Ovary (tissue), 9 donors: ENCODE measurements around the gene STMN3. TPM values are rescaled to one million over a fixed set of nuclear protein-coding genes. Genes with fewer than 3 reads are reported as not detected.

ENCODE experiments used
- DNase-seq, 5 donors: peaks; one replicate each; pipeline ENCODE4 v3.0.0-alpha.2; 2019 to 2020
- H3K27ac ChIP-seq, 2 donors: fragments of 200-600 bp; one replicate each; pipeline versions ENCODE4 v1.5.1 to v1.8.0; 2019 to 2022
- H3K27me3 ChIP-seq: fragments of 200-600 bp; one replicate; pipeline ENCODE4 v1.8.0; 2022
- H3K36me3 ChIP-seq: fragments of 200-600 bp; sonication (generic); one replicate; pipeline ENCODE4 v1.5.1; 2019
- H3K4me1 ChIP-seq: one replicate; pipeline ENCODE4 v1.8.1; 2013; ENCODE audit warnings: mild to moderate bottlenecking, moderate library complexity; ENCODE audit not compliant: insufficient read depth
- H3K4me3 ChIP-seq: fragments of 200-600 bp; sonication (generic); one replicate; pipeline ENCODE4 v1.5.1; 2017
- H3K9me3 ChIP-seq, 2 donors: fragments of 200-600 bp in 1 of 2; sonication (generic) in 1 of 2; one replicate each; pipeline versions ENCODE4 v1.5.1 to v1.8.1; 2013 to 2019; ENCODE audit warnings: mild to moderate bottlenecking in 1 of 2, moderate library complexity in 1 of 2
- CTCF ChIP-seq, 3 donors: fragments of 450-650 bp in 2 of 3; fragments of 200-600 bp in 1 of 3; IDR thresholded peaks; one replicate each; pipeline versions ENCODE4 v1.5.1 to v1.8.0; 2016 to 2022; ENCODE audit warnings: antibody characterized with exemption in 3 of 3, mild to moderate bottlenecking in 1 of 3
- EP300 ChIP-seq: sonication (generic); formaldehyde crosslinking; IDR thresholded peaks from one replicate; pipeline ENCODE4 v1.6.1; 2017; ENCODE audit warnings: antibody characterized with exemption
- POLR2A ChIP-seq: fragments of 450-650 bp; IDR thresholded peaks from one replicate; pipeline ENCODE4 v1.6.1; 2017; ENCODE audit warnings: antibody characterized with exemption, mild to moderate bottlenecking, moderate library complexity
- WGBS, 3 donors: extraction: QIAGEN DNeasy Blood & Tissue Kit in 1 of 3; methylation state at CpG; one replicate each; pipeline versions ENCODE4 v1.1.5 to v1.1.7; 2013 to 2017; 5-methylcytosine and 5-hydroxymethylcytosine counted together
- intact Hi-C, 4 donors: fragments of 100-400 bp; cut with DNase I; formaldehyde crosslinking; loops; one replicate each; pipeline versions ENCODE4 v1.11.0 to v1.15.1; 2022 to 2023
- polyA plus RNA-seq, 2 donors: library from polyadenylated mRNA; stranded (reverse); fragments of 200-250 nt in 1 of 2; fragments of 350-450 nt in 1 of 2; fragmentation: Illumina TruSeq in 1 of 2; extraction: RNeasy Lipid Tissue Mini Kit (QIAGEN cat#74804) in 1 of 2; gene quantifications; one replicate each; pipeline ENCODE4 v1.2.3, GENCODE V29; 2013 to 2014
- total RNA-seq, 7 donors: library from RNA; depleted of rRNA in 2 of 7; stranded (reverse); fragments of >200 nt in 2 of 7; fragmentation: NEBNext Ultra II Directional in 3 of 7; extraction: Animal tissue kit (Norgen Biotek cat#: 25700) in 3 of 7; gene quantifications; one replicate each; pipeline versions ENCODE4 v1.1.0 to v1.2.4, GENCODE V29; 2016 to 2023
- donor health status: DM: no; HTN: no; CAD: no; lungs with moderate emphysema.
- donor health status: DM: no; HTN: no; CAD: no.
- donor health status: Bipolar disorder and iron deficiency.
- donor health status: DM: yes; HTN: yes; CAD: no.
- donor health status: DM: no; HTN: no; CAD: no.
- donor health status: DM: yes; HTN: yes; CAD: no.

STMN3 gene
- total and polyA plus RNA-seq, 9 donors, result 7.4 to 91.1 (median 58.7) TPM

- TF ChIP-seq EP300 (no peak), CTCF (IDR thresholded peaks at IDR 0.05) (no peak), POLR2A (no peak)
- H3K9me3 ChIP-seq, result no peaks in the 10 kb centered on the region
- WGBS, 3 donors, result 89 to 92% (median 90%) methylated on average over 26 of the region's 26 CpGs
- no peaks in the 10 kb centered on the region for H3K36me3 ChIP-seq
- H3K4me1 ChIP-seq, result peaks cover 4% of the 10 kb centered on the region
- intact Hi-C loops, result no loop called here
- H3K27ac ChIP-seq, result no peak overlapping the region
- peak in 1 of 5 donors; percentile 28 for DNase-seq
- H3K4me3 ChIP-seq, result no peak overlapping the region
- no peaks in the 10 kb centered on the region for H3K27me3 ChIP-seq
These were observed 10.3 kb upstream of the STMN3 start for GRCh38 chr20:63663332-63664066.

GRCh38 chr20:63662813-63663189 is 9.6 kb upstream of the STMN3 start:
- peaks cover 4% of the 10 kb centered on the region for H3K4me1 ChIP-seq
- no peak for TF ChIP-seq POLR2A
- no peak for TF ChIP-seq EP300
- no peak for TF ChIP-seq CTCF (IDR thresholded peaks at IDR 0.05)
- H3K27ac ChIP-seq, result no peak overlapping the region
- WGBS, 3 donors, result 86 to 95% (median 90%) methylated on average over 9 of the region's 9 CpGs
- H3K4me3 ChIP-seq, result no peak overlapping the region
- no peaks in the 10 kb centered on the region for H3K9me3 ChIP-seq
- H3K36me3 ChIP-seq, result no peaks in the 10 kb centered on the region
- no peak for DNase-seq
- intact Hi-C loops, result no loop called here
- no peaks in the 10 kb centered on the region for H3K27me3 ChIP-seq

- Histone ChIP-seq H3K36me3 (no peaks in the 10 kb centered on the region), H3K9me3 (no peaks in the 10 kb centered on the region), H3K27me3 (no peaks in the 10 kb centered on the region), H3K4me3 (no peak overlapping the region), H3K4me1 (peaks cover 7% of the 10 kb centered on the region), H3K27ac (no peak overlapping the region)
- TF ChIP-seq POLR2A, result no peak
- TF ChIP-seq CTCF (IDR thresholded peaks at IDR 0.05), result no peak
- TF ChIP-seq EP300, result no peak
- 90 to 92% (median 90%) methylated on average over 33 of the region's 33 CpGs for WGBS, 3 donors
- intact Hi-C loops, result no loop called here
- peak in 2 of 5 donors; percentile 25 to 38 for DNase-seq
These were observed 9.0 kb upstream of the STMN3 start for GRCh38 chr20:63661959-63662812.

GRCh38 chr20:63661108-63661507 is 7.9 kb upstream of the STMN3 start:
- H3K9me3 ChIP-seq, result no peaks in the 10 kb centered on the region
- WGBS, 3 donors, result 95% methylated on average over 22 of the region's 22 CpGs
- intact Hi-C loops, result no loop called here
- H3K4me3 ChIP-seq, result no peak overlapping the region
- no peaks in the 10 kb centered on the region for H3K36me3 ChIP-seq
- DNase-seq, result peak in 2 of 5 donors; percentile 28 to 40
- no peak overlapping the region for H3K27ac ChIP-seq
- TF ChIP-seq POLR2A (no peak), EP300 (no peak), CTCF (IDR thresholded peaks at IDR 0.05) (no peak)
- H3K27me3 ChIP-seq, result no peaks in the 10 kb centered on the region
- H3K4me1 ChIP-seq, result peaks cover 10% of the 10 kb centered on the region
